ENCODE results near the gene TTC39B. TPM values are rescaled to one million over a fixed set of nuclear protein-coding genes. Genes with fewer than 3 reads are reported as not detected.

TTC39B gene
- total RNA-seq, 1 experiment from 2014 or later: 7.4 TPM

- RAD21 ChIA-PET (ENCODE audit: low non-redundant PET in 1 of 2, low total read pairs in 2 of 2, uncharacterized antibody in 2 of 2, unreplicated experiment in 2 of 2): no interaction called here
- Histone ChIP-seq H3K79me2 (ENCODE audit: insufficient read depth, low read length) (no peaks in the 10 kb centered on the region), H2AFZ (ENCODE audit: low read depth, low read length, poor library complexity, severe bottlenecking) (no peak overlapping the region), H3K27me3 (ENCODE audit: insufficient read depth, low read length) (no peaks in the 10 kb centered on the region), H4K20me1 (ENCODE audit: insufficient read depth) (no peaks in the 10 kb centered on the region), H3K9me3 (ENCODE audit: control insufficient read depth in 1 of 2, insufficient read depth in 1 of 2, low read depth in 1 of 2, low read length in 2 of 2) (no peaks in the 10 kb centered on the region), H3K4me1 (ENCODE audit: control insufficient read depth in 1 of 2, insufficient read depth in 2 of 2, low read length in 2 of 2) (no peaks in the 10 kb centered on the region), H3K9me2 (ENCODE audit: insufficient read depth) (no peaks in the 10 kb centered on the region), H3K9ac (ENCODE audit: low read length) (no peak overlapping the region), H3K4me3 (replicated peaks in 1 of 2; ENCODE audit: low read depth in 1 of 2, low read length in 2 of 2) (no peak overlapping the region), H3K27ac (ENCODE audit: low read depth, low read length) (no peak overlapping the region), H3K36me3 (ENCODE audit: control insufficient read depth in 1 of 2, insufficient read depth in 2 of 2, low read length in 2 of 2) (no peaks in the 10 kb centered on the region), H3K4me2 (ENCODE audit: low read length) (no peak overlapping the region)
- DNase-seq (ENCODE audit: low read depth, low spot score) (no peak), ATAC-seq (no peak)
- POLR2A ChIA-PET: no interaction called here
- no TSS peak for BruUV-seq (replicated peaks)
- no peak for TF ChIP-seq SRF (IDR thresholded peaks at IDR 0.05; ENCODE audit: low read depth)
- no peak for TF ChIP-seq CEBPB (IDR thresholded peaks at IDR 0.05; ENCODE audit: low read depth)
- no peak for TF ChIP-seq EZH2phosphoT487 (IDR thresholded peaks at IDR 0.05; ENCODE audit: borderline replicate concordance)
- TF ChIP-seq TCF7L2 (IDR thresholded peaks at IDR 0.05; ENCODE audit: borderline replicate concordance, extremely low read depth, insufficient read depth, insufficient read length): no peak
- no peak for TF ChIP-seq EZH2 (IDR thresholded peaks at IDR 0.05)
- TF ChIP-seq ELF1 (IDR thresholded peaks at IDR 0.05; ENCODE audit: borderline replicate concordance, low read depth): no peak
- no peak for TF ChIP-seq REST (IDR thresholded peaks at IDR 0.05; ENCODE audit: low read depth)
- no peak for TF ChIP-seq ZNF274 (IDR thresholded peaks at IDR 0.05; ENCODE audit: low read depth, low read length)
- TF ChIP-seq SP1 (IDR thresholded peaks at IDR 0.05; ENCODE audit: low read depth): no peak
- no peak for TF ChIP-seq EGR1 (IDR thresholded peaks at IDR 0.05; ENCODE audit: low read depth)
- no peak for TF ChIP-seq YY1 (IDR thresholded peaks at IDR 0.05; ENCODE audit: extremely low read depth, insufficient replicate concordance, low read depth, low read length)
- intact Hi-C loops (cut with micrococcal nuclease): no loop called here
- CTCF ChIA-PET: no interaction called here
Observed at GRCh38 chr9:15289603-15290002, 17.4 kb downstream of the TTC39B start.
